ENCODE data around the gene RPP21. TPM values are rescaled to one million over a fixed set of nuclear protein-coding genes. Genes with fewer than 3 reads are reported as not detected.
A peak's percentile ranks its signal among the peaks of the same experiment; 100 is the strongest.
"Not testable (repeated sequence)": the region's sequence is repeated elsewhere in the genome, so short reads cannot be mapped to it uniquely, and the experiment has no call there.

The RPP21 gene
- total RNA-seq, 2 experiments from 2014 or later = 42.2 to 46.5 TPM

GRCh38 chr6:30349421-30350177 lies 4.6 kb downstream of the RPP21 start:
- Mint-ChIP-seq H3K27ac (no peak overlapping the region), H3K27me3 (peaks cover 9% of the 10 kb centered on the region), H3K9me3 (no peaks in the 10 kb centered on the region), H3K4me3 (no peak overlapping the region), H3K36me3 (peaks cover 6% of the 10 kb centered on the region), H3K4me1 (peaks cover 39% of the 10 kb centered on the region)
- DNase-seq = no peak

- Mint-ChIP-seq H3K27me3 (peaks cover 9% of the 10 kb centered on the region), H3K9me3 (no peaks in the 10 kb centered on the region), H3K4me3 (no peak overlapping the region), H3K4me1 (peaks cover 36% of the 10 kb centered on the region), H3K36me3 (peaks cover 6% of the 10 kb centered on the region), H3K27ac (no peak overlapping the region)
- no peak for DNase-seq
Observed at GRCh38 chr6:30350524-30350923, 5.6 kb downstream of the RPP21 start.

GRCh38 chr6:30352550-30352949 lies 7.6 kb downstream of the RPP21 start:
- H3K27ac Mint-ChIP-seq = no peak overlapping the region
- no peak overlapping the region for H3K4me3 Mint-ChIP-seq
- no peak for DNase-seq
- H3K9me3 Mint-ChIP-seq = no peaks in the 10 kb centered on the region
- H3K36me3 Mint-ChIP-seq = no peaks in the 10 kb centered on the region
- peaks cover 21% of the 10 kb centered on the region for H3K27me3 Mint-ChIP-seq
- H3K4me1 Mint-ChIP-seq = peaks cover 29% of the 10 kb centered on the region

GRCh38 chr6:30355281-30355680 lies 10.3 kb downstream of the RPP21 start:
- H3K4me3 Mint-ChIP-seq = no peak overlapping the region
- peaks cover 20% of the 10 kb centered on the region for H3K4me1 Mint-ChIP-seq
- peaks cover 45% of the 10 kb centered on the region for H3K27me3 Mint-ChIP-seq
- H3K36me3 Mint-ChIP-seq = no peaks in the 10 kb centered on the region
- H3K27ac Mint-ChIP-seq = no peak overlapping the region
- no peaks in the 10 kb centered on the region for H3K9me3 Mint-ChIP-seq
- no peak for DNase-seq

- H3K9me3 Mint-ChIP-seq = no peaks in the 10 kb centered on the region
- no peak for DNase-seq
- H3K4me3 Mint-ChIP-seq = no peak overlapping the region
- H3K4me1 Mint-ChIP-seq = peaks cover 11% of the 10 kb centered on the region
- H3K27ac Mint-ChIP-seq = no peak overlapping the region
- no peaks in the 10 kb centered on the region for H3K36me3 Mint-ChIP-seq
- H3K27me3 Mint-ChIP-seq = peaks cover 56% of the 10 kb centered on the region
Observed at GRCh38 chr6:30356536-30356935, 11.6 kb downstream of the RPP21 start.

- Mint-ChIP-seq H3K36me3 (no peaks in the 10 kb centered on the region), H3K27me3 (peaks cover 57% of the 10 kb centered on the region), H3K4me1 (peaks cover 6% of the 10 kb centered on the region), H3K9me3 (no peaks in the 10 kb centered on the region), H3K4me3 (peak overlapping the region; percentile 81), H3K27ac (no peak overlapping the region)
- peak; percentile 43 for DNase-seq
Observed at GRCh38 chr6:30357678-30358540, 13.0 kb downstream of the RPP21 start.

GRCh38 chr6:30359276-30359675 lies 14.3 kb downstream of the RPP21 start:
- peaks cover 57% of the 10 kb centered on the region for H3K27me3 Mint-ChIP-seq
- no peaks in the 10 kb centered on the region for H3K9me3 Mint-ChIP-seq

GRCh38 chr6:30360139-30360538 lies 15.2 kb downstream of the RPP21 start:
- DNase-seq = no peak
- H3K9me3 Mint-ChIP-seq = no peaks in the 10 kb centered on the region
- H3K4me1 Mint-ChIP-seq = peaks cover 6% of the 10 kb centered on the region
- H3K27me3 Mint-ChIP-seq = peaks cover 65% of the 10 kb centered on the region
- no peak overlapping the region for H3K27ac Mint-ChIP-seq
- no peaks in the 10 kb centered on the region for H3K36me3 Mint-ChIP-seq
- H3K4me3 Mint-ChIP-seq = no peak overlapping the region

More at GRCh38 chr6:30359276-30359675, 14.3 kb downstream of the RPP21 start:
- H3K4me1 Mint-ChIP-seq = peaks cover 6% of the 10 kb centered on the region
- DNase-seq = no peak
- H3K4me3 Mint-ChIP-seq = no peak overlapping the region
- no peaks in the 10 kb centered on the region for H3K36me3 Mint-ChIP-seq
- H3K27ac Mint-ChIP-seq = no peak overlapping the region

- no peak for DNase-seq
- Mint-ChIP-seq H3K4me1 (peaks cover 6% of the 10 kb centered on the region), H3K27me3 (peaks cover 75% of the 10 kb centered on the region), H3K36me3 (no peaks in the 10 kb centered on the region), H3K4me3 (no peak overlapping the region), H3K9me3 (no peaks in the 10 kb centered on the region), H3K27ac (no peak overlapping the region)
Observed at GRCh38 chr6:30361661-30362060, 16.7 kb downstream of the RPP21 start.

GRCh38 chr6:30363459-30363858 lies 18.5 kb downstream of the RPP21 start:
- no peaks in the 10 kb centered on the region for H3K4me1 Mint-ChIP-seq
- H3K27ac Mint-ChIP-seq = no peak overlapping the region
- no peak overlapping the region for H3K4me3 Mint-ChIP-seq
- no peaks in the 10 kb centered on the region for H3K9me3 Mint-ChIP-seq
- DNase-seq = no peak
- no peaks in the 10 kb centered on the region for H3K36me3 Mint-ChIP-seq
- peaks cover 66% of the 10 kb centered on the region for H3K27me3 Mint-ChIP-seq

- H3K27ac Mint-ChIP-seq = no peak overlapping the region
- no peaks in the 10 kb centered on the region for H3K36me3 Mint-ChIP-seq
- H3K27me3 Mint-ChIP-seq = peaks cover 67% of the 10 kb centered on the region
- no peak for DNase-seq
- H3K9me3 Mint-ChIP-seq = no peaks in the 10 kb centered on the region
- H3K4me3 Mint-ChIP-seq = no peak overlapping the region
- no peaks in the 10 kb centered on the region for H3K4me1 Mint-ChIP-seq
Observed at GRCh38 chr6:30364591-30364990, 19.6 kb downstream of the RPP21 start.

GRCh38 chr6:30369280-30369679 lies 24.3 kb downstream of the RPP21 start:
- H3K9me3 Mint-ChIP-seq, H3K36me3 Mint-ChIP-seq, H3K4me3 Mint-ChIP-seq, H3K4me1 Mint-ChIP-seq, H3K27ac Mint-ChIP-seq, DNase-seq: not testable (repeated sequence)
- peaks cover 46% of the 10 kb centered on the region for H3K27me3 Mint-ChIP-seq

- H3K27ac Mint-ChIP-seq = no peak overlapping the region
- H3K4me3 Mint-ChIP-seq = no peak overlapping the region
- no peaks in the 10 kb centered on the region for H3K36me3 Mint-ChIP-seq
- H3K9me3 Mint-ChIP-seq = no peaks in the 10 kb centered on the region
- peaks cover 40% of the 10 kb centered on the region for H3K27me3 Mint-ChIP-seq
- DNase-seq = no peak
- H3K4me1 Mint-ChIP-seq = no peaks in the 10 kb centered on the region
Observed at GRCh38 chr6:30378290-30378937, 33.5 kb downstream of the RPP21 start.

GRCh38 chr6:30380464-30380863 lies 35.5 kb downstream of the RPP21 start:
- Mint-ChIP-seq H3K4me1 (no peaks in the 10 kb centered on the region), H3K36me3 (no peaks in the 10 kb centered on the region), H3K4me3 (no peak overlapping the region), H3K27me3 (peaks cover 59% of the 10 kb centered on the region), H3K9me3 (no peaks in the 10 kb centered on the region), H3K27ac (no peak overlapping the region)
- DNase-seq = no peak

GRCh38 chr6:30386166-30386565 lies 41.2 kb downstream of the RPP21 start:
- no peaks in the 10 kb centered on the region for H3K9me3 Mint-ChIP-seq
- H3K4me1 Mint-ChIP-seq = peaks cover under 1% of the 10 kb centered on the region
- no peak overlapping the region for H3K4me3 Mint-ChIP-seq
- no peak for DNase-seq
- no peaks in the 10 kb centered on the region for H3K36me3 Mint-ChIP-seq
- no peak overlapping the region for H3K27ac Mint-ChIP-seq
- H3K27me3 Mint-ChIP-seq = peaks cover 78% of the 10 kb centered on the region

Data from activated naive CD8-positive, alpha-beta T cell treated with anti-CD3 and anti-CD28 coated beads for 36 hours (primary cell).